ENCODE results near the gene CSNK1E. TPM values are rescaled to one million over a fixed set of nuclear protein-coding genes. Genes with fewer than 3 reads are reported as not detected.

CSNK1E gene
- total and polyA plus RNA-seq, 12 donors: 64.1 to 88.1 (median 79.3) TPM

DNA sequence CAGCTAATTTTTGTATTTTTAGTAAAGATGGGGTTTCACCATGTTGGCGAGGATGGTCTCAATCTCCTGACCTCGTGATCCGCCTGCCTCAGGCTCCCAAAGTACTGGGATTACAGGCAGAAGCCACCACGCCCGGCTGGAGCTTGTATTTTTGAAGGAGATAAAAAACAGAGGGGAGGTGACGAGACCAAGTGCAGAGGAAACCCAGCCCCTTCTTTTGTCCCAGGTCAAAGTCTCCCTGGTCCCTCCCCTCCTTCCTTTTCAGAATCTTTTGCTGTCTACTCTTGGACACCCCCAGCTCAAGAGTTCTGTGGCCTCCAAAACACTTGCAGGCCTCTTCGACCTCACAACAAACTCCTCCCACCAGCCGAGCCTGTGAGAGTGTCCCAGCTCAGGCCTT is 32.2 kb downstream of the CSNK1E start:
- intact Hi-C loops (cut with DNase I): no loop called here
- ATAC-seq (no peak), DNase-seq (no peak)
- Histone ChIP-seq H3K4me1 (peaks cover 0 to 24% (median 10%) of the 10 kb centered on the region in 9 donors), H3K36me3 (peaks cover 0 to 32% (median 5%) of the 10 kb centered on the region in 9 donors), H3K9me3 (no peaks in the 10 kb centered on the region), H3K27me3 (no peaks in the 10 kb centered on the region), H3K4me3 (no peak overlapping the region), H3K27ac (peak overlapping the region in 8 of 10 donors; percentile 16 to 67 (median 54))
- WGBS, 2 donors: 61 to 68% methylated on average over 8 of the region's 8 CpGs
- TF ChIP-seq, protein P1, sequence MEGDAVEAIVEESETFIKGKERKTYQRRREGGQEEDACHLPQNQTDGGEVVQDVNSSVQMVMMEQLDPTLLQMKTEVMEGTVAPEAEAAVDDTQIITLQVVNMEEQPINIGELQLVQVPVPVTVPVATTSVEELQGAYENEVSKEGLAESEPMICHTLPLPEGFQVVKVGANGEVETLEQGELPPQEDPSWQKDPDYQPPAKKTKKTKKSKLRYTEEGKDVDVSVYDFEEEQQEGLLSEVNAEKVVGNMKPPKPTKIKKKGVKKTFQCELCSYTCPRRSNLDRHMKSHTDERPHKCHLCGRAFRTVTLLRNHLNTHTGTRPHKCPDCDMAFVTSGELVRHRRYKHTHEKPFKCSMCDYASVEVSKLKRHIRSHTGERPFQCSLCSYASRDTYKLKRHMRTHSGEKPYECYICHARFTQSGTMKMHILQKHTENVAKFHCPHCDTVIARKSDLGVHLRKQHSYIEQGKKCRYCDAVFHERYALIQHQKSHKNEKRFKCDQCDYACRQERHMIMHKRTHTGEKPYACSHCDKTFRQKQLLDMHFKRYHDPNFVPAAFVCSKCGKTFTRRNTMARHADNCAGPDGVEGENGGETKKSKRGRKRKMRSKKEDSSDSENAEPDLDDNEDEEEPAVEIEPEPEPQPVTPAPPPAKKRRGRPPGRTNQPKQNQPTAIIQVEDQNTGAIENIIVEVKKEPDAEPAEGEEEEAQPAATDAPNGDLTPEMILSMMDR (IDR thresholded peaks at IDR 0.05): no peak

DNA sequence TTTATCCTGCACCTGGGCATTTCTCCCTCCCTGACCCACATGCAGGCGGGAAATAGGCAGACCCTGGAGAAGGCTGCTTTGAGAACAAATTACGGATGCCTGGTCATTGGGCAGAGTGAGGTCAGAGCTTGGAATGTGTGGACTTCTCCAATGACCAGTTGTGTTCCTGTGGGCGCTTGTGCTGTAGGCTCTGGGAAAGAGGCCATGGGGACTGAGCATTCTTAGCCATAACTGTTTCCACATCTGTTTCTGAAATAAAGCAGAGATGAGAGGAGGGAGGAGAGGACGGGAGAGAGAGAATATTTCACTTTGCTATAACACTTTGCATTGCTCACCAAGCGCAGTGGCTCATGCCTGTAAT is 33.2 kb downstream of the CSNK1E start:
- intact Hi-C loops (cut with DNase I): no loop called here
- H3K4me1 ChIP-seq: peaks cover 0 to 24% (median 10%) of the 10 kb centered on the region in 9 donors
- WGBS, 2 donors: 74 to 77% methylated on average over 5 of the region's 5 CpGs
- peaks cover 0 to 22% (median 0%) of the 10 kb centered on the region in 9 donors for H3K36me3 ChIP-seq
- H3K9me3 ChIP-seq: no peaks in the 10 kb centered on the region
- peak in 1 of 2 donors; percentile 45 for DNase-seq
- no peak overlapping the region for H3K4me3 ChIP-seq
- TF ChIP-seq, protein P1 (IDR thresholded peaks at IDR 0.05): no peak
- peak overlapping the region in 9 of 10 donors; percentile 23 to 67 (median 55) for H3K27ac ChIP-seq
- no peaks in the 10 kb centered on the region for H3K27me3 ChIP-seq
- ATAC-seq: peak; percentile 28 to 80 (median 69)

- no peak overlapping the region for H3K27ac ChIP-seq
- peaks cover 0 to 6% (median 0%) of the 10 kb centered on the region in 9 donors for H3K36me3 ChIP-seq
- H3K9me3 ChIP-seq: no peaks in the 10 kb centered on the region
- peaks cover 0 to 24% (median 10%) of the 10 kb centered on the region in 9 donors for H3K4me1 ChIP-seq
- no peak overlapping the region for H3K4me3 ChIP-seq
- TF ChIP-seq, protein P1 (IDR thresholded peaks at IDR 0.05): no peak
- ATAC-seq (no peak), DNase-seq (no peak)
- intact Hi-C loops (cut with DNase I): no loop called here
- no peaks in the 10 kb centered on the region for H3K27me3 ChIP-seq
- WGBS, 2 donors: 86 to 90% methylated on average over 9 of the region's 9 CpGs
Observed at GRCh38 chr22:38282397-38282796, 34.8 kb downstream of the CSNK1E start.

DNA sequence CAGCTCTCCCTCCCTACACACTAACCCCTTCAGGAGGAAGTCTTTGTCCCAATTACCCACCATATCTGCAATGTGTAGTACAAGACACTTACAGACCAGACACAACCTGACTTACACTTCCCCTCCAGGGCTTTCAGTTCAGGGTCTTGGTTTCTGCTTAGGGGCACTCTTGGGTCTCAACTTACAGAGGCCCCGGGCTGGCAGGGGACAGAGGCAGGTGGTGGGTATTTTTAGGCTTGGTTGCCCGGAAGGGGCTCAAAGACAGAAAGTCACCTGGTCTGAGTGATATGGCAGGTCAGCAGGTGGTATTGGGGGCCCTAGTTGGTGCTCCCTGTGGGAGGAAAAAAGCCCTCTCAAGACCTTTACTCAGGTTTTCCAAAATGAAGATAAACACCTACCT is 41.1 kb downstream of the CSNK1E start:
- TF ChIP-seq, protein P1 (IDR thresholded peaks at IDR 0.05): no peak
- no peaks in the 10 kb centered on the region for H3K9me3 ChIP-seq
- no peak overlapping the region for H3K27ac ChIP-seq
- H3K36me3 ChIP-seq: no peaks in the 10 kb centered on the region
- no peak overlapping the region for H3K4me3 ChIP-seq
- peaks cover 13 to 27% (median 19%) of the 10 kb centered on the region in 9 donors for H3K4me1 ChIP-seq
- intact Hi-C loops (cut with DNase I): no loop called here
- DNase-seq (no peak), ATAC-seq (no peak)
- WGBS, 2 donors: 67 to 84% methylated on average over 2 of the region's 2 CpGs
- H3K27me3 ChIP-seq: no peaks in the 10 kb centered on the region
